ENCODE measurements around the gene DENND6A.
"Not testable (repeated sequence)": the region's sequence is repeated elsewhere in the genome, so short reads cannot be mapped to it uniquely, and the experiment has no call there.

The DENND6A gene, protein sequence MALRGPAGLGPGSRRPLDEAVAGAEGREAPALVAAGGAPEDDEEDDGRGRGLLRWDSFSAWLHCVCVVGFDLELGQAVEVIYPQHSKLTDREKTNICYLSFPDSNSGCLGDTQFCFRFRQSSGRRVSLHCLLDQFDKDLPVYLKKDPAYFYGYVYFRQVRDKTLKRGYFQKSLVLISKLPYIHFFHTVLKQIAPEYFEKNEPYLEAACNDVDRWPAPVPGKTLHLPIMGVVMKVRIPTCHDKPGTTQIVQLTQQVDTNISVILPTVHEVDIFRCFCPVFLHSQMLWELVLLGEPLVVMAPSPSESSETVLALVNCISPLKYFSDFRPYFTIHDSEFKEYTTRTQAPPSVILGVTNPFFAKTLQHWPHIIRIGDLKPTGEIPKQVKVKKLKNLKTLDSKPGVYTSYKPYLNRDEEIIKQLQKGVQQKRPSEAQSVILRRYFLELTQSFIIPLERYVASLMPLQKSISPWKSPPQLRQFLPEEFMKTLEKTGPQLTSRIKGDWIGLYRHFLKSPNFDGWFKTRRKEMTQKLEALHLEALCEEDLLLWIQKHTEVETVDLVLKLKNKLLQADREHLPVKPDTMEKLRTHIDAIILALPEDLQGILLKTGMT

DNA sequence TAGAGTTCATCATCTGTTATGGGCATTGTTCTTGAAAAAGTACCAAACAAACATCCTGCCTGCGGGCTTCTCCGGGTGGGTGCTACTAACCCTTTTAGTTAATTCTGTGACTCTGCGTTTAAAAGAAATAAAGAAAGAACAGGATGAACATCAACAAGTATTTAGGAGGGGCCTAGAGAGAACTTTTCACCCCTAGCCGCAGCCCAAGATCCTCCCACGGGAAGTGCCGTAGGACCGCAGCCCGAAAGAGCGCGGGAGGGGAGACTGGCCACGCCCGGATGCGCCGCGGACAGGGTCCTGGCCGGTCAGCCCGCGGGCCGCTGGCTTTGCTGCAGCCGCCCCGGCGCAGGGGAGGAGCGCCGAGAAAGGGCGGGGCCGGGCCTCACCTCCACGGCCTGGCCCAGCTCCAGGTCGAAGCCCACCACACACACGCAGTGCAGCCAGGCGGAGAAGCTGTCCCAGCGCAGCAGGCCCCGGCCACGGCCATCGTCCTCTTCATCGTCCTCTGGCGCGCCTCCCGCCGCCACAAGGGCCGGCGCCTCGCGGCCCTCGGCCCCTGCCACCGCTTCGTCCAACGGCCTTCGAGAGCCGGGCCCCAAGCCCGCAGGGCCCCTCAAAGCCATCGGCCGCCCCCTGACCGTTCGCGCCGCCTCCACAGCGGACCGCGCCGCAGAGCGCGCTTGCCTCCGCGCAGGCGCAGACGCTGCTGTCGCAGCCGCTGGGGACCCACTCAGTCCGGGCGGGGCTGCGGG is at the start of gene DENND6A:
Gene DENND6A, minus strand, starts transcription at position 682 of the 752 bp plus-strand sequence. Its CDS starts 59 bp downstream, at position 623.
- peak; percentile 93 to 95 for DNase-seq (ENCODE audit: low read depth in 2 of 2)

DNA sequence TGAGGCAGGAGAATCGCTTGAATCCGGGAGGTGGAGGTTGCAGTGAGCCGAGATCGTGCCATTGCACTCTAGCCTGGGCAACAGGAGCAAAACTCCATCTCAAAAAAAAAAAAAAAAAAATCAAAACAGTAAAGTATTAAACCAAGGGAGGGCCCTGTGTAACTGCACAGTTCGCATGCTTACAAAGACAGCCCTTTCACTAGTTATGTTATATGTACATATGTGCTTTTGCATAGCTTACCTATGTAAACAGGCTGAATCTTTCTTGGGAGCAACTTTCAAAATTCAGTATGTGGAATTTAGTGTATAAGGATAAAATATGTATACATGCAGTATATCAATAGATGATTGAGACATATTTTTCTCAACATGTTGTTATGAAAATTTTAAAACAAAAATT is 47.1 kb upstream of the DENND6A start:
- DNase-seq (ENCODE audit: low read depth in 2 of 2): no peak

DNA sequence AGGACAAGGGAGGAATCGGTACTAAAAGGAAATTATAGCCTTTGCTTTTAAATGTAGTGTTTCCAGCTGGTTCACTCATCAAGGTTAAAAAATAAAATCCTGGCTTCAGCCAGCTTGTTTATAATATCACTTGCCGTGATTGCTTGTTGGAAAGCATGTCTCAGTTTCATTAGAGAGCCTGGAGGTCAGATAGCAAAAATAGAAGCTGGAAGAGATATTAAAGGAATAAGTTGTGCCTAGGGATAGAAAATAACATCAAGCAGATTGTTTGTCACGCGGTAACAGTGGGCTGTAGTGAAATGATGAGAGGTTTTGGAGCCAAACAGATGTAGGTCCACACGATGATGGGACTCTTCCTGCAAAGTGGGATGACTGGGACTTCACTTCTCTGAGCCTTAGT is 45.5 kb upstream of the DENND6A start:
- no peak for DNase-seq (ENCODE audit: low read depth in 2 of 2)

DNA sequence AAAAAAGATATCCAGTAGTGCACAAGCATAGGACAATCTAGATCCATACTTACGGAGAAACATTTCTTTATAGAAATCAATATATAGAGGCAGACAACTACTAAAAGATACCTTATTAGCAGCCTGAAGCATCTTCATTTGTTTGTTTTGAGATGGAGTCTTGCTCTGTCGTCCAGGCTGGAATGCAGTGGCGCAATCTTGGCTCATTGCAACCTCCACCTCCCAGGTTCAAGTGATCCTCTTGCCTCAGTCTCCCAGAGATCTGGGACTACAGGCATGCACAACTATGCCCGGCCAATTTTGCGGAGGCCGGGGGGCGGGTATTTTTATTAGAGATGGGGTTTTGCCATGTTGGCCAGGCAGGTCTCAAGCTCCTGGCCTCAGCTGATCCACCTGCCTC is 45.0 kb upstream of the DENND6A start:
- no peak for DNase-seq (ENCODE audit: low read depth in 2 of 2)

DNA sequence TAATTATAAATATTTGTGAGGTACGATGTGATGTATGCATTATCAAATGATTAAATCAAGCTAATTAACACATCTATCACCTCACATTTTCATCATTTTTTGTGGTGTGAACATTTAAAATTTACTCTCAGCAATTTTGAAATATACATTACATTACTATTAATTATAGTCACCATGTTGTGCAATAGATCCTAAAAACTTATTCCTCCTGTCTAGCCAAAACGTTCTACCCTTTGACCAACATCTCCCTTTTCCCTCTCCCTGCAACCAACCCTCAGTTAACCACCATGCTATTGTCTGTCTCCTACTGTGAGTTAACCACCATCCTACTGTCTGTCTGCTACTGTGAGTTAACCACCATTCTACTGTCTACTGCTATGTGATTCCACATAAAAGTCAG is 42.5 kb upstream of the DENND6A start:
- no peak for DNase-seq (ENCODE audit: low read depth in 2 of 2)

DNA sequence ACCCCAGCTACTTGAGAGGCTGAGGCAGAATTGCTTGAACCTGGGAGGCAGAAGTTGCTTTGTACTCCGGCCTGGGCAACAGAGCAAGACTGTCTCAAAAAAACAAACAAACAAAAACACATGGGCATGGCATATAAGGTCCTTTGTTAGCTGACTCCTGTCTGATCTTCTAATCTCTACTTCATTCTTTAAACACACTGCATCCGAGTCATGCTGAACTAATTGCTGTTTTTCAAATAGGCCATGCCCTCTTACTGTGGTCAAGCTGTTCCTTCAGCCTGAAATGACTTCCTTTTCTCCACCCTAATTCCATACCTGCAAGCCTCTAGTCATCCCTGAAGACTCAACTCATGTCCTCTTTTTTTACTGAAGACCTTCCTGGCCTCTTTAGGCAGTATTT is 40.9 kb upstream of the DENND6A start:
- no peak for DNase-seq (ENCODE audit: low read depth in 2 of 2)

DNA sequence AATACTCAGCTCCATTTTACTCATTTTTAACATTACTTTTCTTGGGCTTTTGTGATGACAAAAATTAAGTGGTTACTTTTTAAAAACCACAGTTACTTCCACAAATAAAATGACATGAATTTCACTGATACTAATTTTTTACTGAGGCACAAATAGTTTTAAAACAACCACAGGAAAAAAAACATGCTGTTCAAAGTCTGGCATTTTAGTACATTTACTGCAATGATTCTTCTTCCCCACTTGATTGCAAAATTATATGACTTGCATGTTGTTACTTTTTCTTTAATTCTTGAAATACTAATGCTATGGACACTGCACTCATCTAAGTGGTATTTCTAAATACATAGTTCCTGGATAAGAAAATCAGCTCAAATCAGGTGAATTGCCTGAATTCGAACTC is 38.4 kb upstream of the DENND6A start:
- no peak for DNase-seq (ENCODE audit: low read depth in 2 of 2)

DNA sequence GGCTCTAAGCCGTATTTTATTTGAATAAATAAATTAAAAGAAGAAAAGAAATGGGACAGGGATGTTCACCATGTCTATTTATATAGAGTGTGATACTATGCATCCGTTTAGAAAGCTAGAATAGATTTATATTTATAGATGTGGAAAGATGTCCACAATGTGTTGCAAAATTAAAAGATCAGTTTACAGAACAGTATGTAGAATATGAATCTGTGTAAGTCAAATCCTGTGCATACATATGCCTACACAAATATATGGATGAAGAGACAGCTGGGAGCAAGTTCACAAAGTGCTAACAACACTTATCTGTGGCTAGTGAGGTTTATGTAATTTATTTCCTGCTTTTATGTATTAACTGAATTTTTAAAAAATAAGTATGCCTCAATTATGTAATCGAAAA is 37.8 kb upstream of the DENND6A start:
- DNase-seq (ENCODE audit: low read depth in 2 of 2): no peak

DNA sequence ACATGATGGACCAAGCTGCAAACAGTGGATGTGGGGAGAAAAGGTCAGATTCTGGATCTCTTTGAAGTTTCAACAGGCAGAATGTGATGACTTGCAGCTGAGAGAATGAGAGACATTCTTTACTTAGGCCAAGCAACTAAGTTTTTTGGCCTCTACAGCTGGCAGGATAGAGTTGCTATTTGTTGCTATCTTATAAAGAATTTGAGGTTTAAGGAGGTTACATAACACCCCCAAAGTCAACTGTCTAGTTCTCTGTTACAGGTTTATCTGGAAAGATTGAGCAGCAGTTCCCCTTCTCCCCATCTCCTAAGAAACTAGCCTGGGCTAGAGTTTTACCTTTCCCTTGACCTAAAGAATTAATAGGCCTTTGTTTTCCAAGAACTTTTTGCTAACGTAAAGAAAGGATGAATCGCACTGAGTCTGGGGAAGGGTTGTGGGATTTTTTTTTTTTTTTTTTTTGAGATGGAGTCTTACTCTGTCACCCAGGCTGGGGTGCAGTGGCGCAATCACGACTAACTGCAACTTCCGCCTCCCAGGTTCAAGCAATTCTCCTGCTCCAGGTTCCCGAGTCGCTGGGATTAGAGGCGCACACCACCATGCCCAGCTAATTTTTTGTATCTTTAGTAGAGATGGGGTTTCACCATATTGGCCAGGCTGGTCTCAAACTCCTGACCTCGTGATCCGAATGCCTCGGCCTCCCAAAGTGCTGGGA is 36.6 kb upstream of the DENND6A start:
- DNase-seq (ENCODE audit: low read depth in 2 of 2): no peak

DNA sequence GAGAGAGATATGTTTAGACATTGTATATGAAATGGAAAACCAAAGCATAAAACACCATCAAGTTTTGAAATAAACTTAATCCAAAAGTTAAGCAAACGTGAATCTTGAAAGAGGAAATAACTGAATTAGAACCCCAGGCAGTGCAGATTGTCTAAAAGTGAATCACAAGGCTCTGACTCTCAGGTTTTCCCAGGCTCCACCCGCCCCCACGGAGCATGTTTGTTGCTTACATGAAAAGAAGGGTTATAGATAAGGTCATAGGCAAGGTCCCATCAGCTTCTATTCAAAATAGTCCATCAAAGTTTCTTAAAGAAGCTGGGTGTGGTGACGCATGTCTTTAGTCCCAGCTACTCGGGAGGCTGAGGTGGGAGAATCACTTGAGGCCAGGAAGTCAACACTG is 34.2 kb upstream of the DENND6A start:
- DNase-seq (ENCODE audit: low read depth in 2 of 2): no peak

DNA sequence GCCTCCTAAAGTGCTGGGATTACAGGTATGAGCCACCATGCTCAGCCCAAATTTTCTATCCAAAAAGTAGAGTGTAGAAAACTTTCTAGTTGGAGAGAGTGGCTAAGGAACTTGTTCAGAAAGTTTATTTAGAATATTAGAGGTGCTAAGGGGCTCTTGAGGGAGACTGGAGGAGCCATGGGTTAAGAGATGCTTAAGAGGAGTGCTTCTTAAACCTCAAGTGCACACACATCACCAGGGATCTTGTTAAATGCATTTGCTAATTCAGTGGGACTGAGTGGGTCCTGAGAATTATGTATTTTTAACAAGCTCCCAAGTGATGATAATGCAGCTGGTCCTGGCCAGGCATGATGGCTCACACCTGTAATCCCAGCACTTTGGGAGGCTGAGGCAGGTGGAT is 33.5 kb upstream of the DENND6A start:
- DNase-seq (ENCODE audit: low read depth in 2 of 2): no peak

DNA sequence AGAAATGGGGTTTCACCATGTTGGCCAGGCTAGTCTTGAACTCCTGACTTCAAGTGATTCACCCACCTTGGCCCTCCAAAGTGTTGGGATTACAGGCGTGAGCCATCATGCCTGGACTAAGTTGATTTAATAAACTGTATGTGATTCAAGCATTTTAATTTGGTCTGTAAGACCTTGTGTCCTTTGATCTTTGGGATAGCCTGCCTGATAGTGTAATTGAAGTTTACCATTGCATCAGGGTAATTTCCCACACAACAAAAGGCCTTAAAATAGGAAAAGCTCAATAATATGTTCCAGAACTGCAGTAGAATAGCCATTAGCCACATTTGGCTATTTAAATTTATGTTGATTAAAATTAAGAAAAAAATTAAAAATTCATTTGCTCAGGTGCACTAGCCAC is 25.2 kb upstream of the DENND6A start:
- DNase-seq (ENCODE audit: low read depth in 2 of 2): no peak

DNA sequence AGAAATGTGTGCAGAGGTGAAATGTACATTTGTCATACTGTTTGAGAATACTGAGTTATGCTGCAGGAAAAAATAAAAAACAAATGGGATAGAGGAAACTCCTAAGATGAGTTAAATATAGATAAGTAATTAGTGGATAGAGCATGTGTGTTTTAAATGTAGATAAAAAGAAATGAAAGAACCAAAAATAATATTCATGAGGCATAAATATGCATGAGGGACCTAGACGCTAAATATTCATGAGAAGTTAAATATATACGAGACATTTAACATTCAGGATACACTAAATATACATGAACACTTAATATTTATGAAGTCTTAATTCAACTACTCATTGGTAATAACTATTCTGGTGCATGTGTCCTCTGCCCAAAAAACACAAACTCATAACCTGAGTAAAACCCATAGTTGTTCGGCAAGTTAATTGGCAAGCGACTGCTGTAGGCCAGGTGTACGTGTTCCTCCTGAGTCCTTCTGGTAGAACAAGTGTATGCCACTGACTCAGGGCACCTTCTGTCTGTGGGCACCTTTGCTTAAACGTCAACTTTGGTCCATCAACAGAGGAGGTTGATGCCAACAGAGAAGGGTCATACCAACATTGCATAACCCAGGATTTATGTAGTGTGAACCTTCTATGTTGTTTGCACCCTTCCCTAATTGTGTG is 24.5 kb upstream of the DENND6A start:
- no peak for DNase-seq (ENCODE audit: low read depth in 2 of 2)

DNA sequence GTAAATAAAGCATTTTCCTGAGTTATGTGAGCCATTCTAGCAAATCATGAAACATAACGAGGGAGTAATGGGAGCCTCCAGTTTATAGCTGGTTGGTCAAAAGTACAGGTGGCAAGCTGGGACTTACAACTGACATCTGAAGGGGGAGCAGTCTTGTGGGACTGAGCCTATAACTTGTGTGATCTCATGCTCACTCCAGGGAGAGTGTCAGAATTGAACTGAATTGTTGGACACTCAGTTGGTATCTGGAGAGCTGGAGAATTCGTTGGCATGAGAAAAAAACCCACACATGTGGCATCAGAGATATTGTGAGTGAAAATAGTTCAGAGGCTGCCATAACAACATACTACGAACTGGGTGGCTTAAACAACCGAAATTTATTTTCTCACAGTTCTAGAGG is 22.8 kb upstream of the DENND6A start:
- no peak for DNase-seq (ENCODE audit: low read depth in 2 of 2)

DNA sequence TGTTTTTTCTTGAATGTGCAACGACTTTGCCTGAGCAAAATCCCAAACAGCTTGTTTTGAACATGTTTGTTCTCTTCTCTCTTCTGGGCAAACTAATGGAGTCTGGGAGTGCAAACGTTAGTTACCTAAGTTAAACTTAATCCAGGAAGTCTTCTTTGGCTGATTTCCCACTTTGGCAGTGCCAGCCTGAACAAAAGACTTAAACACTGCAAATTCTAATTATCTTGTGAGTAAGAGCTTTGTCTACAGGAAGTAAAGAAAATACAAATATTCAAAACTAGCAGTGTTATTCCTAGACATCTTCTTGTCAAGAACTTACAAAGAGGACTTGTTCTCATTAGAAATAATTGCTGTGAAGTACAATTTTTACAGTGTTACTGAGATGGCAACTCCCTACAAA is 16.7 kb upstream of the DENND6A start:
- no peak for DNase-seq (ENCODE audit: low read depth in 2 of 2)

DNA sequence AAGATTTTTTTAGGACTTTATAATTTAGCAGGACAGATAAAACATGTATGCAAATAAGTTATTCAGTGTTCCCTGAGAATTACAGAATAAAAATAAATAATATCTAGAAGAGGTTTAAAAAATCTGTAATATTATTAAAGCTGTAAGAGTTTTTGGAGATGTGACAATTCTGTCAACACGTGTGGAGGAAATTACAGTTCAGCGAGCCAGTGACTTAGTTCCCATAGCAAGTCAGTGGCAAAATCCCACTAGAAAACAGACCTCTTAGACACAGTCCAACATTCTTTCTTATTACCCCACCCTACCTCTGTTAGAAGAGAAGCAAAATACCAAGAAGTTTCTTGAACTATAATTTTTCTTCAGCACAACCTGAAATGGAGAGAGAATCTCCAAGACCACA is 16.2 kb upstream of the DENND6A start:
- DNase-seq (ENCODE audit: low read depth in 2 of 2): no peak

DNA sequence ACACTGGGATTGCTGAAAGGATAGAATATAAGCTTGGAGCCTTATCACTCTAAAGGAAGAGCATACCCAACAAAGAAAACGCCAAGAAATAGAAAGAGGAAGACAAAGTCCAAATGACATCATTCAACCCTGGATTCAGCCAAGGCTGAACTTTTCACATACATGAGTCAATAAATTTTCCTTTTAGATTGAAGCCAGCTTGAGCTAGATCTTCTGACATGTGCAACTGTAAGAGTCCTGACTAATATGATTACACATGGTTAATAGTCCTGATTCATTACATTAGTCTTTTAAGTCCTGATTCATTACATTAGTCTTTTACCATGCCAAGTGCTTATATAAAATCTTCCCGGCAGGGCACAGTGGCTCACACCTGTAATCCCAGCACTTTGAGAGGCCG is 13.6 kb upstream of the DENND6A start:
- DNase-seq (ENCODE audit: low read depth in 2 of 2): no peak

DNA sequence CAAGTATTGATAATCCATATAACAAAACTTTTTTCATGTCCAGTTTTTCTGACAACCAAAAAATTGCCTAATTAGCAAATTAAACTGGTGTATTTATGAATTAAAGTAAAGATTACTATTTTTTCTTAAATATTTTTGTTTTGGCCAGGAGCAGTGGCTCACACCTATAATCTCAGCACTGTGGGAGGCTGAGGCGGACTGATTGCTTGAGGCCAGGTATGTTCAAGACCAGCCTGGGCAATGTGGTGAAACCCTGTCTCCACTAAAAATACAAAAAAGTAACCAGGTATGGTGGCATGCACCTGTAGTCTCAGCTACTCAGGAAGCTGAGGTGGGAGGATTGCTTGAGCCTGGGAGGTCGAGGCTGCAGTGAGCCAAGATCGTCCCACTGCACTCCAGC is 12.5 kb upstream of the DENND6A start:
- not testable (repeated sequence) for DNase-seq (ENCODE audit: low read depth in 2 of 2)

DNA sequence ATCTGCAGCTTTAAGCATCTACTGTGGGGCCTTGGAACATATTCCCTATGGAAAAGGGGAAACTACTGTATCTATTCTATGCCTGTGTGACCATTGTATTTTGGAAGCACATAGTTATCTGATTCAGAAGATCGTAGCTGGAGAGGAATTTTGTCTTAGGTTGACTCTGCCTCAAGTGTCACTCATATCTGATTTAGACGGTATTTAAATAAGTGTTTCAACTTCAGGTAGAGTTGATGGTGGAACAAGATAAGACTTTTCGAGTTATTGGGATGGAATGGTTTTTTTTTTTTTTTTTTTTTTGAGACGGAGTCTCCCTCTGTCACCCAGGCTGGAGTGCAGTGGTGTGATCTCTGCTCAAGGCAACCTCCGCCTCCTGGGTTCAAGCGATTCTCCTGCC is 8.9 kb upstream of the DENND6A start:
- no peak for DNase-seq (ENCODE audit: low read depth in 2 of 2)

DNA sequence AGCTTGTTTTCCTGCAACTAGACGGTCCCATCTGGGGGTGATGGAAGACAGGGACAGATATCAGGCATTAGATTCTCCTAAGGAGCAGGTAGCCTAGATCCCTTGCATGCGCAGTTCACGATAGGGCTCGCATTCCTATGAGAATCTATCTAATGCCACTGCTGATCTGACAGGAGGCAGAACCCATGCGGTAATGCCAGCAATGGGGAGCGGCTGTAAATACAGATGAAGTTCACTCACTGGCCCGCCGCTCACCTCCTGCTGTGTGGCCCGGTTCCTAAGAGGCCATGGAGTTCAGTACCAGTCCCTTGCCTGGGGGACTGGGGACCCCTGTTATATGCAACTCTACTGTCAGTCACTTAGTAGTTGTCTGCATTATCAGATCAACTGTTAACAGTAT is 7.9 kb upstream of the DENND6A start:
- no peak for DNase-seq (ENCODE audit: low read depth in 2 of 2)

DNA sequence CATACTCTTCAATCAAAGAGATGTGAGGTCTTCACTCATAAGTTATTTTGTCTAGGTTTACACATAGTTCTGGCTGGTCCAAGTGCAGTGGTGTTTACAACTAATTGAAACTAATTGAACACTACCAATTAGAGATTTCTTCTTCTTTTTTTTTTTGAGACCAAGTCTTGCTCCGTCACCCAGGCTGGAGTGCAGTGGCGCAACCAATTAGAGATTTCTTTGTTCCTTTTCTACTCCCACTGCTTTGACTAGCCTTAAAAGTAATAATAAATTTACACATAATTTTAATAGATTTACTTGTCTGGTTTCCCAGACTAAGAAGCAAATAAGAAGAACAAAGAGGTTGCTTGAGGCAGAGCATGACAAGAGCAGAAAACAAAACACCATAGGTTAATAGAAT is 6.7 kb upstream of the DENND6A start:
- no peak for DNase-seq (ENCODE audit: low read depth in 2 of 2)

Data from stimulated activated CD4-positive, alpha-beta T cell treated with anti-CD3 and anti-CD28 coated beads, Interleukin-15, amount 100 ng/mL, for 48 hours (primary cell).